GM23338 (cell line): Measurements from ENCODE around the gene SERPINB2. TPM values are rescaled to one million over a fixed set of nuclear protein-coding genes. Genes with fewer than 3 reads are reported as not detected.

Experiments used
- ATAC-seq: fragments of 200-7000 bp; cut with Tn5 transposase; 3 replicates; pipeline ENCODE4 v1.9.1; 2020
- DNase-seq: peaks from one replicate; pipeline ENCODE4 v3.0.0-alpha.2; 2015; ENCODE audit warnings: low spot score
- H2AFZ ChIP-seq: fragments of 200-600 bp; sonication (generic); 2 replicates; pipeline ENCODE4 v1.8.0; 2016; ENCODE audit warnings: antibody characterized with exemption, mild to moderate bottlenecking, moderate library complexity
- H3F3A ChIP-seq: fragments of 200-600 bp; sonication (generic); replicated peaks from 2 replicates; pipeline ENCODE4 v1.8.0; 2017; ENCODE audit warnings: antibody characterized with exemption, mixed run types, low read depth
- H3K27ac ChIP-seq: fragments of 200-600 bp; sonication (generic); 2 replicates; pipeline ENCODE4 v1.6.1; 2016; ENCODE audit warnings: low read depth
- H3K27me3 ChIP-seq: fragments of 200-600 bp; sonication (generic); 2 replicates; pipeline ENCODE4 v1.8.0; 2016; ENCODE audit warnings: mild to moderate bottlenecking, mixed run types, moderate library complexity; ENCODE audit not compliant: insufficient read depth
- H3K36me3 ChIP-seq: fragments of 200-600 bp; sonication (generic); 2 replicates; pipeline ENCODE4 v1.8.0; 2016; ENCODE audit warnings: mild to moderate bottlenecking; ENCODE audit not compliant: insufficient read depth
- H3K4me1 ChIP-seq: fragments of 200-600 bp; sonication (generic); 2 replicates; pipeline ENCODE4 v1.8.0; 2016; ENCODE audit warnings: mild to moderate bottlenecking, moderate library complexity; ENCODE audit not compliant: insufficient read depth
- H3K4me2 ChIP-seq: fragments of 200-600 bp; sonication (generic); 2 replicates; pipeline ENCODE4 v1.7.1; 2017; ENCODE audit warnings: mixed run types
- H3K4me3 ChIP-seq: fragments of 200-600 bp; sonication (generic); 2 replicates; pipeline ENCODE4 v1.6.1; 2016; ENCODE audit warnings: mixed run types
- H3K79me2 ChIP-seq: fragments of 200-600 bp; sonication (generic); replicated peaks from 2 replicates; pipeline ENCODE4 v1.8.0; 2017; ENCODE audit warnings: mild to moderate bottlenecking; ENCODE audit not compliant: insufficient read depth
- H3K9me2 ChIP-seq: fragments of 200-600 bp; sonication (generic); 2 replicates; pipeline ENCODE4 v1.8.0; 2017; ENCODE audit not compliant: insufficient read depth
- H4K20me1 ChIP-seq: fragments of 200-600 bp; sonication (generic); replicated peaks from 2 replicates; pipeline ENCODE4 v1.8.0; 2017; ENCODE audit warnings: mild to moderate bottlenecking; ENCODE audit not compliant: insufficient read depth
- H3K27ac Mint-ChIP-seq: 2 replicates; pipeline ENCODE4 v1.8.0; 2020; ENCODE audit warnings: inconsistent platforms, mild to moderate bottlenecking, moderate library complexity, mixed read lengths
- H3K27me3 Mint-ChIP-seq: 3 replicates; pipeline ENCODE4 v1.8.0; 2022; ENCODE audit warnings: low read depth, mild to moderate bottlenecking, moderate library complexity, mixed read lengths, inconsistent platforms; ENCODE audit not compliant: insufficient read depth, poor library complexity
- H3K36me3 Mint-ChIP-seq: 3 replicates; pipeline ENCODE4 v1.8.0; 2021; ENCODE audit warnings: low read depth, mild to moderate bottlenecking, inconsistent platforms, moderate library complexity, mixed read lengths
- H3K4me1 Mint-ChIP-seq: 3 replicates; pipeline ENCODE4 v1.8.0; 2020; ENCODE audit warnings: mild to moderate bottlenecking, inconsistent platforms, mixed read lengths
- H3K4me3 Mint-ChIP-seq: 3 replicates; pipeline ENCODE4 v1.8.0; 2021; ENCODE audit warnings: moderate library complexity, mild to moderate bottlenecking, inconsistent platforms, mixed read lengths
- H3K9me3 Mint-ChIP-seq: 3 replicates; pipeline ENCODE4 v1.8.0; 2020; ENCODE audit warnings: moderate library complexity, mild to moderate bottlenecking, inconsistent platforms, mixed read lengths
- CTCF ChIP-seq, 2 experiments: fragments of 200-600 bp in 1 of 2; sonication (generic) in 1 of 2; conservative IDR thresholded peaks; 2 replicates each; pipeline versions ENCODE4 v1.5.1 to v1.6.1; 2016 to 2017; ENCODE audit warnings: antibody characterized with exemption in 2 of 2, low read depth in 2 of 2, mild to moderate bottlenecking in 2 of 2, moderate library complexity in 1 of 2
- EZH2 ChIP-seq: fragments of 200-600 bp; sonication (generic); IDR thresholded peaks from one replicate; pipeline ENCODE4 v1.8.0; 2017; ENCODE audit warnings: antibody characterized with exemption, mild to moderate bottlenecking, low read depth; ENCODE audit not compliant: unreplicated experiment
- JUNB ChIP-seq: IDR thresholded peaks from one replicate; pipeline ENCODE4 v1.6.1; 2016; ENCODE audit warnings: antibody characterized with exemption; ENCODE audit not compliant: unreplicated experiment
- NANOG ChIP-seq: IDR thresholded peaks from 2 replicates; pipeline ENCODE4 v1.6.1; 2016; ENCODE audit warnings: antibody characterized with exemption, borderline replicate concordance
- POLR2AphosphoS5 ChIP-seq: IDR thresholded peaks from 2 replicates; pipeline ENCODE4 v1.6.1; 2016; ENCODE audit warnings: antibody characterized with exemption, low read depth
- REST ChIP-seq: IDR thresholded peaks from one replicate; pipeline ENCODE4 v1.6.1; 2018; ENCODE audit warnings: antibody characterized with exemption; ENCODE audit not compliant: unreplicated experiment
- ZNF114 ChIP-seq: fragments of 250-450 bp; sonication (Bioruptor Pico); IDR thresholded peaks from 2 replicates; pipeline ENCODE4 v1.5.0; 2020; ENCODE audit warnings: mild to moderate bottlenecking, moderate library complexity
- ZNF331 ChIP-seq: fragments of 250-450 bp; sonication (Bioruptor Pico); IDR thresholded peaks from 2 replicates; pipeline ENCODE4 v1.5.0; 2020; ENCODE audit warnings: low read depth, mild to moderate bottlenecking, moderate library complexity
- polyA plus RNA-seq: library from polyadenylated mRNA; unstranded; fragments of >200 nt; fragmentation: Nextera tagmentation; extraction: Ambion mirVana; gene quantifications from 2 replicates; pipeline ENCODE4 v1.2.1, GENCODE V29; 2016
- total RNA-seq: library from RNA; depleted of rRNA; stranded (reverse); fragments of >200 nt; shearing (Covaris generic); gene quantifications from 2 replicates; pipeline ENCODE4 v1.2.3, GENCODE V29; 2014

Gene SERPINB2
- total and polyA plus RNA-seq, 2 experiments from 2014 or later, result not detected

GRCh38 chr18:63904694-63905093 lies 17.2 kb downstream of the SERPINB2 start:
- no peaks in the 10 kb centered on the region for H3K27me3 Mint-ChIP-seq
- H4K20me1 ChIP-seq, result no peaks in the 10 kb centered on the region
- H3K9me2 ChIP-seq, result peaks cover 11% of the 10 kb centered on the region; the same call in 1 of the 2 replicates
- H3K79me2 ChIP-seq, result no peaks in the 10 kb centered on the region
- H3K36me3 ChIP-seq, result no peaks in the 10 kb centered on the region
- H3K4me3 ChIP-seq, result no peak overlapping the region
- H3K4me1 Mint-ChIP-seq, result peaks cover 11% of the 10 kb centered on the region; the same call in 2 of the 3 replicates
- TF ChIP-seq POLR2AphosphoS5, result no peak
- TF ChIP-seq ZNF331 (CRISPR knock-in tag), result no peak
- no peak for TF ChIP-seq JUNB
- no peak for TF ChIP-seq EZH2
- no peak for TF ChIP-seq NANOG
- TF ChIP-seq REST, result no peak
- peaks cover 6% of the 10 kb centered on the region; the same call in 2 of the 3 replicates for H3K9me3 Mint-ChIP-seq
- H3K27me3 ChIP-seq, result no peaks in the 10 kb centered on the region
- no peak overlapping the region for H3K27ac Mint-ChIP-seq
- peaks cover 5% of the 10 kb centered on the region; the same call in 1 of the 3 replicates for H3K36me3 Mint-ChIP-seq
- H3K4me3 Mint-ChIP-seq, result no peak overlapping the region
- no peaks in the 10 kb centered on the region for H3F3A ChIP-seq
- H3K27ac ChIP-seq, result no peak overlapping the region
- DNase-seq (no peak), ATAC-seq (no peak)
- H2AFZ ChIP-seq, result no peak overlapping the region
- no peak overlapping the region for H3K4me2 ChIP-seq
- peaks cover 11% of the 10 kb centered on the region for H3K4me1 ChIP-seq

GRCh38 chr18:63905361-63905760 lies 17.9 kb downstream of the SERPINB2 start:
- H3K4me1 ChIP-seq, result peaks cover 11% of the 10 kb centered on the region
- no peaks in the 10 kb centered on the region for H3F3A ChIP-seq
- H3K9me2 ChIP-seq, result peaks cover 11% of the 10 kb centered on the region; the same call in 1 of the 2 replicates
- Mint-ChIP-seq H3K27me3 (no peaks in the 10 kb centered on the region), H3K4me3 (no peak overlapping the region), H3K27ac (no peak overlapping the region), H3K4me1 (peaks cover 11% of the 10 kb centered on the region; the same call in 2 of the 3 replicates), H3K36me3 (peaks cover 5% of the 10 kb centered on the region; the same call in 1 of the 3 replicates), H3K9me3 (peaks cover 6% of the 10 kb centered on the region; the same call in 2 of the 3 replicates)
- no peak for DNase-seq
- H3K36me3 ChIP-seq, result no peaks in the 10 kb centered on the region
- H3K79me2 ChIP-seq, result no peaks in the 10 kb centered on the region
- no peak overlapping the region for H3K27ac ChIP-seq
- H3K4me3 ChIP-seq, result no peak overlapping the region
- no peak overlapping the region for H2AFZ ChIP-seq
- H4K20me1 ChIP-seq, result no peaks in the 10 kb centered on the region
- H3K4me2 ChIP-seq, result no peak overlapping the region
- TF ChIP-seq ZNF114 (no peak), CTCF (conservative IDR thresholded peaks at IDR 0.05; ENCODE audit: low read depth in 2 of 2) (no peak), REST (no peak)
- no peak for ATAC-seq
- no peaks in the 10 kb centered on the region for H3K27me3 ChIP-seq
